GM23248 (cell line): ENCODE data around the gene CMTM6. TPM values are rescaled to one million over a fixed set of nuclear protein-coding genes. Genes with fewer than 3 reads are reported as not detected.

Experiments
- DNase-seq: peaks from one replicate; pipeline ENCODE4 v3.0.0-alpha.2; 2015
- H2AFZ ChIP-seq: fragments of 200-600 bp; sonication (generic); 2 replicates; pipeline ENCODE4 v1.6.1; 2016; ENCODE audit warnings: antibody characterized with exemption
- H3F3A ChIP-seq: fragments of 200-600 bp; sonication (generic); 2 replicates; pipeline ENCODE4 v1.6.1; 2016; ENCODE audit warnings: mild to moderate bottlenecking, antibody characterized with exemption, mixed run types; ENCODE audit not compliant: insufficient read depth
- H3K27ac ChIP-seq: fragments of 200-600 bp; sonication (generic); 2 replicates; pipeline ENCODE4 v1.5.1; 2016; ENCODE audit warnings: mild to moderate bottlenecking
- H3K27me3 ChIP-seq: fragments of 200-600 bp; sonication (generic); replicated peaks from 2 replicates; pipeline ENCODE4 v1.6.1; 2016; ENCODE audit warnings: mild to moderate bottlenecking; ENCODE audit not compliant: insufficient read depth
- H3K36me3 ChIP-seq: fragments of 200-600 bp; sonication (generic); 2 replicates; pipeline ENCODE4 v1.6.1; 2016; ENCODE audit warnings: low read depth, mild to moderate bottlenecking
- H3K4me1 ChIP-seq: fragments of 200-600 bp; sonication (generic); 2 replicates; pipeline ENCODE4 v1.6.1; 2016; ENCODE audit warnings: mild to moderate bottlenecking; ENCODE audit not compliant: insufficient read depth
- H3K4me2 ChIP-seq: fragments of 200-600 bp; sonication (generic); one replicate; pipeline ENCODE4 v1.6.1; 2016; ENCODE audit warnings: mild to moderate bottlenecking; ENCODE audit not compliant: unreplicated experiment
- H3K4me3 ChIP-seq: fragments of 200-600 bp; sonication (generic); 2 replicates; pipeline ENCODE4 v1.5.1; 2016; ENCODE audit warnings: mild to moderate bottlenecking
- H3K79me2 ChIP-seq: fragments of 200-600 bp; sonication (generic); 2 replicates; pipeline ENCODE4 v1.6.1; 2016; ENCODE audit warnings: mild to moderate bottlenecking; ENCODE audit not compliant: insufficient read depth
- H3K9ac ChIP-seq: fragments of 200-600 bp; sonication (generic); 2 replicates; pipeline ENCODE4 v1.6.1; 2016; ENCODE audit warnings: mild to moderate bottlenecking
- H3K9me2 ChIP-seq: fragments of 200-600 bp; sonication (generic); 2 replicates; pipeline ENCODE4 v1.6.1; 2016; ENCODE audit warnings: mixed run types, mild to moderate bottlenecking, moderate library complexity; ENCODE audit not compliant: insufficient read depth
- H3K9me3 ChIP-seq: fragments of 200-600 bp; sonication (generic); one replicate; pipeline ENCODE4 v1.6.1; 2017; ENCODE audit warnings: low read depth
- H4K20me1 ChIP-seq: fragments of 200-600 bp; sonication (generic); 2 replicates; pipeline ENCODE4 v1.6.0; 2016; ENCODE audit not compliant: insufficient read depth
- EZH2 ChIP-seq: fragments of 200-600 bp; sonication (generic); IDR thresholded peaks from 2 replicates; pipeline ENCODE4 v1.6.1; 2018; ENCODE audit warnings: antibody characterized with exemption, mild to moderate bottlenecking; ENCODE audit not compliant: insufficient read depth, poor library complexity, severe bottlenecking
- EZH2phosphoT487 ChIP-seq: fragments of 200-600 bp; sonication (generic); IDR thresholded peaks from 2 replicates; pipeline ENCODE4 v1.6.1; 2018; ENCODE audit warnings: antibody characterized with exemption, moderate library complexity, mild to moderate bottlenecking, low read depth; ENCODE audit not compliant: insufficient read depth
- WGBS, 2 experiments: methylation state at CpG; one replicate each; pipeline ENCODE4 v1.1.6; 2015 to 2017; ENCODE audit warnings: low lambda C conversion rate in 2 of 2, low coverage in 1 of 2; ENCODE audit errors: missing lambda C conversion rate in 2 of 2; 5-methylcytosine and 5-hydroxymethylcytosine counted together
- in situ Hi-C: fragments of 300-500 bp; cut with MboI; formaldehyde crosslinking; loops from 2 replicates; pipeline ENCODE4 v1.15.0; 2020
- polyA plus RNA-seq: library from polyadenylated mRNA; unstranded; fragments of >200 nt; fragmentation: Nextera tagmentation; extraction: Ambion mirVana; gene quantifications from 2 replicates; pipeline ENCODE4 v1.2.1, GENCODE V29; 2016
- total RNA-seq: library from RNA; depleted of rRNA; stranded (reverse); fragments of >200 nt; shearing (Covaris generic); gene quantifications from 2 replicates; pipeline ENCODE4 v1.2.3, GENCODE V29; 2014

The CMTM6 gene
- total and polyA plus RNA-seq, 2 experiments from 2014 or later: 78.6 to 104 TPM

- Histone ChIP-seq H3K4me1 (peaks cover 28% of the 10 kb centered on the region), H3K27ac (no peak overlapping the region), H3K36me3 (no peaks in the 10 kb centered on the region), H2AFZ (no peak overlapping the region), H3K79me2 (no peaks in the 10 kb centered on the region), H3K9me3 (no peaks in the 10 kb centered on the region), H3K4me2 (no peak overlapping the region), H3K27me3 (no peaks in the 10 kb centered on the region), H3K9me2 (no peaks in the 10 kb centered on the region), H3K4me3 (no peak overlapping the region), H4K20me1 (no peaks in the 10 kb centered on the region), H3F3A (peaks cover 13% of the 10 kb centered on the region), H3K9ac (no peak overlapping the region)
- in situ Hi-C loops: no loop called here
- no peak for DNase-seq
- 91 to 93% methylated on average over 10 of the region's 10 CpGs for WGBS, 2 experiments
- no peak for TF ChIP-seq EZH2phosphoT487
Measured at GRCh38 chr3:32438596-32439344, 63.9 kb downstream of the CMTM6 start.

- Histone ChIP-seq H3K4me1 (peaks cover 23% of the 10 kb centered on the region), H3K4me2 (no peak overlapping the region), H2AFZ (no peak overlapping the region), H3K4me3 (no peak overlapping the region), H3K9me2 (no peaks in the 10 kb centered on the region), H4K20me1 (no peaks in the 10 kb centered on the region), H3K27ac (no peak overlapping the region), H3K79me2 (no peaks in the 10 kb centered on the region), H3K9me3 (no peaks in the 10 kb centered on the region), H3K36me3 (no peaks in the 10 kb centered on the region), H3K9ac (no peak overlapping the region), H3F3A (peaks cover 4% of the 10 kb centered on the region), H3K27me3 (no peaks in the 10 kb centered on the region)
- WGBS, 2 experiments: 90 to 95% methylated on average over 7 of the region's 7 CpGs
- no peak for DNase-seq
- in situ Hi-C loops: no loop called here
- TF ChIP-seq EZH2 (no peak), EZH2phosphoT487 (no peak)
Measured at GRCh38 chr3:32437896-32438295, 64.8 kb downstream of the CMTM6 start.

- 94 to 100% methylated on average over 4 of the region's 4 CpGs for WGBS, 2 experiments
- Histone ChIP-seq H3K4me1 (peaks cover 20% of the 10 kb centered on the region), H3K4me3 (no peak overlapping the region), H3K9me2 (no peaks in the 10 kb centered on the region), H3K4me2 (no peak overlapping the region), H3F3A (no peaks in the 10 kb centered on the region), H3K9me3 (no peaks in the 10 kb centered on the region), H4K20me1 (no peaks in the 10 kb centered on the region), H3K36me3 (no peaks in the 10 kb centered on the region), H2AFZ (no peak overlapping the region), H3K9ac (no peak overlapping the region), H3K27ac (no peak overlapping the region), H3K79me2 (no peaks in the 10 kb centered on the region), H3K27me3 (no peaks in the 10 kb centered on the region)
- TF ChIP-seq EZH2phosphoT487: no peak
- no peak for TF ChIP-seq EZH2
- in situ Hi-C loops: no loop called here
- DNase-seq: no peak
Measured at GRCh38 chr3:32436816-32437189, 65.8 kb downstream of the CMTM6 start.

- no peaks in the 10 kb centered on the region for H4K20me1 ChIP-seq
- H3F3A ChIP-seq: no peaks in the 10 kb centered on the region
- H3K27ac ChIP-seq: no peak overlapping the region
- H3K27me3 ChIP-seq: no peaks in the 10 kb centered on the region
- H2AFZ ChIP-seq: no peak overlapping the region
- H3K4me1 ChIP-seq: peaks cover 18% of the 10 kb centered on the region
- H3K79me2 ChIP-seq: no peaks in the 10 kb centered on the region
- H3K9me3 ChIP-seq: no peaks in the 10 kb centered on the region
- 83 to 88% methylated on average over 4 of the region's 4 CpGs for WGBS, 2 experiments
- no peaks in the 10 kb centered on the region for H3K9me2 ChIP-seq
- no peak overlapping the region for H3K4me2 ChIP-seq
- in situ Hi-C loops: no loop called here
- H3K36me3 ChIP-seq: no peaks in the 10 kb centered on the region
- no peak overlapping the region for H3K9ac ChIP-seq
- DNase-seq: peak; percentile 30
- H3K4me3 ChIP-seq: no peak overlapping the region
- no peak for TF ChIP-seq EZH2
- TF ChIP-seq EZH2phosphoT487: no peak
Measured at GRCh38 chr3:32435911-32436815, 66.5 kb downstream of the CMTM6 start.
